NCI-H1436 (cell line): ENCODE measurements around the gene OSBPL1A.
"Not testable (repeated sequence)": the region's sequence is repeated elsewhere in the genome, so short reads cannot be mapped to it uniquely, and the experiment has no call there.

ENCODE experiments used
- DNase-seq: peaks from one replicate; lab custom pipeline; 2025; lab: John Stamatoyannopoulos, UW

The OSBPL1A gene

GRCh38 chr18:24187049-24187448, 210.6 kb downstream of the OSBPL1A start:
- no peak for DNase-seq

GRCh38 chr18:24185805-24186204, 211.8 kb downstream of the OSBPL1A start:
- DNase-seq = no peak

- DNase-seq = no peak
Measured at GRCh38 chr18:24181806-24182205, 215.8 kb downstream of the OSBPL1A start.

- no peak for DNase-seq
Measured at GRCh38 chr18:24180048-24180447, 217.6 kb downstream of the OSBPL1A start.

- DNase-seq = no peak
Measured at GRCh38 chr18:24177499-24178133, 220.0 kb downstream of the OSBPL1A start.

- DNase-seq = peak; percentile 43
Measured at GRCh38 chr18:24176727-24177416, 220.8 kb downstream of the OSBPL1A start.

- no peak for DNase-seq
Measured at GRCh38 chr18:24173997-24174396, 223.6 kb downstream of the OSBPL1A start.

GRCh38 chr18:24170360-24170759, 227.3 kb downstream of the OSBPL1A start:
- no peak for DNase-seq

GRCh38 chr18:24168496-24168895, 229.1 kb downstream of the OSBPL1A start:
- DNase-seq = no peak

GRCh38 chr18:24161304-24161703, 236.3 kb downstream of the OSBPL1A start:
- no peak for DNase-seq

GRCh38 chr18:24160086-24160485, 237.5 kb downstream of the OSBPL1A start:
- no peak for DNase-seq

- DNase-seq = no peak
Measured at GRCh38 chr18:24157855-24158254, 239.8 kb downstream of the OSBPL1A start.

GRCh38 chr18:24153397-24153796, 244.2 kb downstream of the OSBPL1A start:
- no peak for DNase-seq

GRCh38 chr18:24149591-24149990, 248.0 kb downstream of the OSBPL1A start:
- DNase-seq = not testable (repeated sequence)

- no peak for DNase-seq
Measured at GRCh38 chr18:24142376-24142775, 255.2 kb downstream of the OSBPL1A start.

- no peak for DNase-seq
Measured at GRCh38 chr18:24140697-24141096, 256.9 kb downstream of the OSBPL1A start.

- peak; percentile 87 for DNase-seq
Measured at GRCh38 chr18:24138789-24139616, 258.6 kb downstream of the OSBPL1A start, which contains the start of gene CABYR. Gene CABYR, plus strand, starts transcription at chr18:24139062. Its CDS starts 4,053 bp downstream, at chr18:24143115.

GRCh38 chr18:24138409-24138788, 259.2 kb downstream of the OSBPL1A start:
- no peak for DNase-seq

GRCh38 chr18:24136967-24137373, 260.7 kb downstream of the OSBPL1A start:
- DNase-seq = no peak

GRCh38 chr18:24130494-24130893, 267.1 kb downstream of the OSBPL1A start:
- DNase-seq = peak; percentile 27

GRCh38 chr18:24128700-24129099, 268.9 kb downstream of the OSBPL1A start:
- no peak for DNase-seq

- no peak for DNase-seq
Measured at GRCh38 chr18:24127735-24128134, 269.9 kb downstream of the OSBPL1A start.
